ENCODE measurements around the gene SPRN. TPM values are rescaled to one million over a fixed set of nuclear protein-coding genes. Genes with fewer than 3 reads are reported as not detected.

The SPRN gene
- total and polyA plus RNA-seq, 2 donors (not counting 1 experiment from before 2014, with no cell fraction given): 0.33 to 1.2 TPM

DNA sequence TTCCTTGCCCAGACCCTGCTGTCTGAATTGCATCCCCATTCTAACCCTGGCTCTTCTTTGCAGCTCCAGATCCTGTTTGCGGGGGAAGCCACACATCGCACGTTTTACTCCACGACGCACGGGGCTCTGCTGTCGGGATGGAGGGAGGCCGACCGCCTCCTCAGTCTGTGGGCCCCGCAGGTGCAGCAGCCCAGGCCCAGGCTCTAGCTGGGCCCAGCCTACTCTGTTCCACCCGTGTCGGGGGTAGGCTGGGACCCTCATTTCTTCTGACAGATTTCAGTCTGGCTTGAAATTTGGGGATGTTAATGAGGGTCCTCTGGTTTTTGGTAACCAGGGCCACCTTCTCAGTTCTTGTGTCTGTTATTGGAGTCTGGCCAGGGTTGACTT, 33.2 kb downstream of the SPRN start:
- no peak for DNase-seq (ENCODE audit: low read depth in 2 of 2)
- TF ChIP-seq, protein P1, sequence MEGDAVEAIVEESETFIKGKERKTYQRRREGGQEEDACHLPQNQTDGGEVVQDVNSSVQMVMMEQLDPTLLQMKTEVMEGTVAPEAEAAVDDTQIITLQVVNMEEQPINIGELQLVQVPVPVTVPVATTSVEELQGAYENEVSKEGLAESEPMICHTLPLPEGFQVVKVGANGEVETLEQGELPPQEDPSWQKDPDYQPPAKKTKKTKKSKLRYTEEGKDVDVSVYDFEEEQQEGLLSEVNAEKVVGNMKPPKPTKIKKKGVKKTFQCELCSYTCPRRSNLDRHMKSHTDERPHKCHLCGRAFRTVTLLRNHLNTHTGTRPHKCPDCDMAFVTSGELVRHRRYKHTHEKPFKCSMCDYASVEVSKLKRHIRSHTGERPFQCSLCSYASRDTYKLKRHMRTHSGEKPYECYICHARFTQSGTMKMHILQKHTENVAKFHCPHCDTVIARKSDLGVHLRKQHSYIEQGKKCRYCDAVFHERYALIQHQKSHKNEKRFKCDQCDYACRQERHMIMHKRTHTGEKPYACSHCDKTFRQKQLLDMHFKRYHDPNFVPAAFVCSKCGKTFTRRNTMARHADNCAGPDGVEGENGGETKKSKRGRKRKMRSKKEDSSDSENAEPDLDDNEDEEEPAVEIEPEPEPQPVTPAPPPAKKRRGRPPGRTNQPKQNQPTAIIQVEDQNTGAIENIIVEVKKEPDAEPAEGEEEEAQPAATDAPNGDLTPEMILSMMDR (conservative IDR thresholded peaks at IDR 0.05 in 1 of 2, IDR thresholded peaks at IDR 0.05 in 1 of 2; ENCODE audit: low read depth in 1 of 2, low read length in 2 of 2): no peak
- TF ChIP-seq EZH2 (IDR thresholded peaks at IDR 0.05; ENCODE audit: low read length, missing control alignments): no peak
- no peaks in the 10 kb centered on the region for H3K9me3 ChIP-seq (ENCODE audit: control insufficient read depth, insufficient read depth, low read depth, low read length)
- no peaks in the 10 kb centered on the region for H3K4me1 ChIP-seq (ENCODE audit: control insufficient read depth, extremely low read depth, insufficient read depth, low read length)
- no peaks in the 10 kb centered on the region for H3K27me3 ChIP-seq (ENCODE audit: control insufficient read depth, insufficient read depth, low read length)
- no peak overlapping the region for H3K27ac ChIP-seq (ENCODE audit: insufficient read depth, low read length)
- no peaks in the 10 kb centered on the region for H4K20me1 ChIP-seq (ENCODE audit: control insufficient read depth, extremely low read depth, insufficient read depth, low read length)
- no peak overlapping the region for H3K9ac ChIP-seq (ENCODE audit: insufficient read depth, low read length)
- H3K79me2 ChIP-seq (ENCODE audit: control insufficient read depth, insufficient read depth, low read length): peaks cover 19% of the 10 kb centered on the region
- peaks cover 2% of the 10 kb centered on the region for H3K36me3 ChIP-seq (ENCODE audit: control insufficient read depth, insufficient read depth, low read length)
- no peak overlapping the region for H3K4me3 ChIP-seq (replicated peaks in 1 of 4; ENCODE audit: control extremely low read depth in 1 of 4, insufficient read depth in 1 of 4, low read depth in 3 of 4, low read length in 4 of 4)
- no peak overlapping the region for H2AFZ ChIP-seq (ENCODE audit: low read length)
- H3K4me2 ChIP-seq (ENCODE audit: extremely low read depth, insufficient read depth, low read length): no peak overlapping the region

DNA sequence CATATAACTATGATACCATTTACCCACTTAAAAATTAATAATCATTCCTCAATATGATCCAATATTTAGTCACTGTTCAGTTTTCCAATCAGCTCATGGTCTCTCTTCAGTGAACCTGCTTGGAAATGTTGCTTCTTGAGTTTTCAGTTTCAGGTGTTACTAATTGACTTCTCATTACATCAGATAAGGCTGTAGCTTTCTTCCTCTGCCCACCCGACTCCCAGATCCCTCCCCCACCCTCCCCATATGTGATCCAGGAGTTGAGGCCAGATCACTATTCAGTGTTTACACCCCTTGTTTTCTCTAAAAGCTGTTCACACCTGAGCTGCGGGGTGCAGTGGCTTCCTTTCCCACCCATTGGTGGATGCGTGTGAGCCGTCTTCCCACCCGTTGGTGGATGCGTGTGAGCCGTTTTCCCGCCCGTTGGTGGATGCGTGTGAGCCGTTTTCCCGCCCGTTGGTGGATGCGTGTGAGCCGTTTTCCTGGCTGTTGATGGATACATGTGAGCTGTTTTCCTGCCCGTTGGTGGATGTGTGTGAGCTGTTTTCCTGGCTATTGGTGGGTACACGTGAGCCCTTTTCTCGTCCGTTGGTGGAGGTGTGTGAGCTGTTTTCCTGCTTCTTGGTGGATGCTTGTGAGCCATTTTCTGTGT, 33.7 kb downstream of the SPRN start:
- no peak for DNase-seq (ENCODE audit: low read depth in 2 of 2)
- no peak for TF ChIP-seq EZH2 (IDR thresholded peaks at IDR 0.05; ENCODE audit: low read length, missing control alignments)
- TF ChIP-seq, protein P1 (conservative IDR thresholded peaks at IDR 0.05 in 1 of 2, IDR thresholded peaks at IDR 0.05 in 1 of 2; ENCODE audit: low read depth in 1 of 2, low read length in 2 of 2): no peak
- Histone ChIP-seq H3K4me1 (ENCODE audit: control insufficient read depth, extremely low read depth, insufficient read depth, low read length) (no peaks in the 10 kb centered on the region), H3K27me3 (ENCODE audit: control insufficient read depth, insufficient read depth, low read length) (no peaks in the 10 kb centered on the region), H2AFZ (ENCODE audit: low read length) (no peak overlapping the region), H3K79me2 (ENCODE audit: control insufficient read depth, insufficient read depth, low read length) (peaks cover 14% of the 10 kb centered on the region), H3K36me3 (ENCODE audit: control insufficient read depth, insufficient read depth, low read length) (no peaks in the 10 kb centered on the region), H3K4me3 (replicated peaks in 1 of 4; ENCODE audit: control extremely low read depth in 1 of 4, insufficient read depth in 1 of 4, low read depth in 3 of 4, low read length in 4 of 4) (no peak overlapping the region), H3K9ac (ENCODE audit: insufficient read depth, low read length) (no peak overlapping the region), H3K27ac (ENCODE audit: insufficient read depth, low read length) (no peak overlapping the region), H3K9me3 (ENCODE audit: control insufficient read depth, insufficient read depth, low read depth, low read length) (no peaks in the 10 kb centered on the region), H3K4me2 (ENCODE audit: extremely low read depth, insufficient read depth, low read length) (no peak overlapping the region), H4K20me1 (ENCODE audit: control insufficient read depth, extremely low read depth, insufficient read depth, low read length) (no peaks in the 10 kb centered on the region)

DNA sequence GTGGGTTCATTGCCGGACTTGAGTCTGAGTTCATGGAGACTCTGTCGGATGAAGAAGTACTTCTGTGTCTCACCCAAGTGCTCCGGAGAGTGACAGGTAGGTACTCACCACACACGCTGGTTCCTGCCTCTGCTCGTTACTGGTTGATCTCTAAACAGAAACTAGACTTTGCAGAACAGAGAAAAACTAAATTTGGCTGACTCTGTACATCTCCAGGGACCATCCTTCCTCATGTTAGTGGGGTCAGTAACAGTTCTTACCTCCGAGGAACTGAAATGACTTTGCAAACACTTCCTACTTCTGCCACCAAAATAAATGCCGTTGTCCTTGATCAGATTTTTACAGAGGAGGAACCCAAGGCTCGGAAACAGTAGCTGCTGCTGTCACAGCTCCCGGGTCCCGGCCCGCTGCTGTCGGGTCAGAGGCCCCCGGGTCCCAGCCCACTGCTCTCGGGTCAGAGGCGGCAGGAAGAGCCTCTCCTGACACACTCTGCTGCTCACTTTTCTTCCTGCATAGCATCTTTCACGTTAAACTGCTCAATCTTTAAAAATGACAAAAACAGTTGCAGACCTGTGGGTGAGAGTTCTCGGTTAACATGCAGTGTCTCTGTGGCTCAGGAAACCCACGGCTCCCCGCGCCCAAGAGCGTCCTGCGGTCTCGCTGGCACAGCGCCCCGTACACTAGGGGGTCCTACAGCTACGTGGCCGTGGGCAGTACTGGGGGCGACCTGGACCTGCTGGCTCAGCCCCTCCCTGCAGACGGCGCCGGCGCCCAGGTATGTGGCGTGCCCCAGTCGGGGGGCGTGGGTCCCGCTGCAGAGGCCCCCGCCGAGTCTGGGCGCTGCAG, 35.2 kb downstream of the SPRN start:
- Histone ChIP-seq H3K9ac (ENCODE audit: insufficient read depth, low read length) (no peak overlapping the region), H3K4me2 (ENCODE audit: extremely low read depth, insufficient read depth, low read length) (no peak overlapping the region), H3K36me3 (ENCODE audit: control insufficient read depth, insufficient read depth, low read length) (no peaks in the 10 kb centered on the region), H2AFZ (ENCODE audit: low read length) (no peak overlapping the region), H3K79me2 (ENCODE audit: control insufficient read depth, insufficient read depth, low read length) (peaks cover under 1% of the 10 kb centered on the region), H3K4me1 (ENCODE audit: control insufficient read depth, extremely low read depth, insufficient read depth, low read length) (no peaks in the 10 kb centered on the region), H3K27me3 (ENCODE audit: control insufficient read depth, insufficient read depth, low read length) (no peaks in the 10 kb centered on the region), H4K20me1 (ENCODE audit: control insufficient read depth, extremely low read depth, insufficient read depth, low read length) (no peaks in the 10 kb centered on the region), H3K9me3 (ENCODE audit: control insufficient read depth, insufficient read depth, low read depth, low read length) (no peaks in the 10 kb centered on the region), H3K27ac (ENCODE audit: insufficient read depth, low read length) (no peak overlapping the region), H3K4me3 (replicated peaks in 1 of 4; ENCODE audit: control extremely low read depth in 1 of 4, insufficient read depth in 1 of 4, low read depth in 3 of 4, low read length in 4 of 4) (no peak overlapping the region)
- TF ChIP-seq, protein P1 (conservative IDR thresholded peaks at IDR 0.05 in 1 of 2, IDR thresholded peaks at IDR 0.05 in 1 of 2; ENCODE audit: low read depth in 1 of 2, low read length in 2 of 2): no peak
- TF ChIP-seq EZH2 (IDR thresholded peaks at IDR 0.05; ENCODE audit: low read length, missing control alignments): no peak
- DNase-seq (ENCODE audit: low read depth in 2 of 2): no peak
